Neuronal stem cell (in vitro differentiated cells): ENCODE data around the gene ASB9.
"Not testable (repeated sequence)": the region's sequence is repeated elsewhere in the genome, so short reads cannot be mapped to it uniquely, and the experiment has no call there.

ENCODE experiments used
- DNase-seq: peaks from one replicate; pipeline ENCODE4 v3.0.0-alpha.2; 2013; ENCODE audit warnings: low spot score
- H2AFZ ChIP-seq: one replicate; pipeline ENCODE4 v1.6.1; 2013; ENCODE audit warnings: mild to moderate bottlenecking, low read length, inconsistent platforms
- H2AK5ac ChIP-seq: 2 replicates; pipeline ENCODE4 v1.6.1; 2013; ENCODE audit warnings: low read depth, mild to moderate bottlenecking, inconsistent platforms, low read length, moderate library complexity, mixed read lengths
- H2BK120ac ChIP-seq: 2 replicates; pipeline ENCODE4 v1.6.1; 2013; ENCODE audit warnings: low read depth, mild to moderate bottlenecking, inconsistent platforms, low read length, moderate library complexity, mixed read lengths
- H2BK12ac ChIP-seq: one replicate; pipeline ENCODE4 v1.6.1; 2013; ENCODE audit warnings: low read length, inconsistent platforms
- H2BK15ac ChIP-seq: 2 replicates; pipeline ENCODE4 v1.6.1; 2013; ENCODE audit warnings: mild to moderate bottlenecking, low read length, inconsistent platforms, mixed read lengths
- H2BK5ac ChIP-seq: one replicate; pipeline ENCODE4 v1.6.1; 2013; ENCODE audit warnings: inconsistent platforms, mild to moderate bottlenecking, low read length, moderate library complexity
- H3K14ac ChIP-seq: one replicate; pipeline ENCODE4 v1.6.1; 2013; ENCODE audit warnings: low read length, inconsistent platforms
- H3K18ac ChIP-seq: 2 replicates; pipeline ENCODE4 v1.6.1; 2013; ENCODE audit warnings: low read length, inconsistent platforms
- H3K23ac ChIP-seq: 2 replicates; pipeline ENCODE4 v1.6.1; 2013; ENCODE audit warnings: low read depth, mild to moderate bottlenecking, mixed read lengths, low read length, inconsistent platforms; ENCODE audit not compliant: poor library complexity
- H3K27ac ChIP-seq: replicated peaks from 3 replicates; pipeline ENCODE4 v1.5.1; 2013; ENCODE audit warnings: low read length, inconsistent platforms
- H3K27me3 ChIP-seq, 3 experiments: 2 replicates each; pipeline ENCODE4 v1.6.1; 2013; ENCODE audit warnings: low read length in 3 of 3, mild to moderate bottlenecking in 2 of 3, inconsistent platforms in 1 of 3, low read depth in 1 of 3, mixed read lengths in 1 of 3, moderate library complexity in 1 of 3; ENCODE audit not compliant: control insufficient read depth in 3 of 3, insufficient read depth in 3 of 3
- H3K36me3 ChIP-seq, 2 donors: replicated peaks in 1 of 2; 2 replicates each; pipeline ENCODE4 v1.6.1; 2013; ENCODE audit warnings: low read length in 2 of 2; ENCODE audit not compliant: control insufficient read depth in 2 of 2, insufficient read depth in 2 of 2
- H3K4ac ChIP-seq: 2 replicates; pipeline ENCODE4 v1.6.1; 2013; ENCODE audit warnings: inconsistent platforms, mild to moderate bottlenecking, low read length, moderate library complexity
- H3K4me1 ChIP-seq, 2 donors: 1 replicate in 1 of 2; 2 replicates in 1 of 2; pipeline ENCODE4 v1.6.1; 2013; ENCODE audit warnings: low read length in 2 of 2, low read depth in 1 of 2; ENCODE audit not compliant: control insufficient read depth in 2 of 2, insufficient read depth in 1 of 2
- H3K4me2 ChIP-seq: one replicate; pipeline ENCODE4 v1.6.1; 2013; ENCODE audit warnings: mild to moderate bottlenecking, low read length, inconsistent platforms; ENCODE audit not compliant: insufficient read depth, poor library complexity, severe bottlenecking
- H3K4me3 ChIP-seq, 2 donors: 2 replicates each; pipeline ENCODE4 v1.5.1; 2013; ENCODE audit warnings: low read length in 2 of 2, mild to moderate bottlenecking in 2 of 2, inconsistent platforms in 1 of 2, moderate library complexity in 1 of 2
- H3K79me1 ChIP-seq: one replicate; pipeline ENCODE4 v1.6.1; 2013; ENCODE audit warnings: low read depth, mild to moderate bottlenecking, inconsistent platforms, low read length, moderate library complexity
- H3K9ac ChIP-seq: one replicate; pipeline ENCODE4 v1.6.1; 2013; ENCODE audit warnings: mild to moderate bottlenecking, low read depth, low read length, inconsistent platforms; ENCODE audit not compliant: poor library complexity
- H3K9me3 ChIP-seq, 2 donors: replicated peaks in 1 of 2; 2 replicates each; pipeline versions ENCODE3 to v1.6.1; 2013; ENCODE audit warnings: low read length in 2 of 2, mild to moderate bottlenecking in 2 of 2, inconsistent platforms in 1 of 2, low read depth in 1 of 2, mixed read lengths in 1 of 2, moderate library complexity in 1 of 2; ENCODE audit not compliant: control insufficient read depth in 2 of 2, insufficient read depth in 1 of 2
- H4K8ac ChIP-seq: one replicate; pipeline ENCODE4 v1.6.1; 2013; ENCODE audit warnings: low read depth, mild to moderate bottlenecking, inconsistent platforms, low read length, moderate library complexity
- H4K91ac ChIP-seq: one replicate; pipeline ENCODE4 v1.6.1; 2013; ENCODE audit warnings: low read length, low read depth, mild to moderate bottlenecking, inconsistent platforms; ENCODE audit not compliant: poor library complexity
- WGBS, 2 donors: extraction: QIAGEN DNeasy Blood & Tissue Kit; methylation state at CpG; one replicate each; pipeline ENCODE4 v1.1.7; 2013; ENCODE audit warnings: missing lambda C conversion rate in 2 of 2, mixed read lengths in 1 of 2; ENCODE audit not compliant: insufficient read length in 2 of 2, insufficient replicate concordance in 1 of 2; ENCODE audit errors: extremely low coverage in 2 of 2; 5-methylcytosine and 5-hydroxymethylcytosine counted together

ASB9 gene

GRCh38 chrX:15292861-15293260 is 23.0 kb upstream of the ASB9 start:
- H3K23ac ChIP-seq: no peak overlapping the region
- H3K4me2 ChIP-seq: no peak overlapping the region
- H3K14ac ChIP-seq: no peak overlapping the region
- H3K36me3 ChIP-seq: no peaks in the 10 kb centered on the region
- no peak overlapping the region for H2AK5ac ChIP-seq
- no peaks in the 10 kb centered on the region for H3K9me3 ChIP-seq
- WGBS, 2 donors: no CpG with 5 or more reads among the region's 3 CpGs
- no peak overlapping the region for H2BK15ac ChIP-seq
- no peak for DNase-seq
- no peak overlapping the region for H2BK120ac ChIP-seq
- no peak overlapping the region for H3K18ac ChIP-seq
- H3K4me1 ChIP-seq: no peaks in the 10 kb centered on the region
- no peak overlapping the region for H3K9ac ChIP-seq
- no peak overlapping the region for H3K4me3 ChIP-seq
- H3K27me3 ChIP-seq: peaks cover 0 to 5% (median 0%) of the 10 kb centered on the region in 3 experiments
- H3K27ac ChIP-seq: no peak overlapping the region
- H4K8ac ChIP-seq: no peak overlapping the region
- no peak overlapping the region for H2AFZ ChIP-seq
- no peaks in the 10 kb centered on the region for H3K79me1 ChIP-seq
- no peak overlapping the region for H2BK5ac ChIP-seq
- H4K91ac ChIP-seq: no peak overlapping the region
- H2BK12ac ChIP-seq: no peak overlapping the region
- H3K4ac ChIP-seq: no peak overlapping the region

- Histone ChIP-seq H3K23ac (no peak overlapping the region), H2BK15ac (no peak overlapping the region), H3K9me3 (no peaks in the 10 kb centered on the region), H4K91ac (no peak overlapping the region), H3K4me1 (no peaks in the 10 kb centered on the region), H2BK5ac (no peak overlapping the region), H3K27ac (no peak overlapping the region), H3K18ac (no peak overlapping the region), H3K36me3 (no peaks in the 10 kb centered on the region), H3K4ac (no peak overlapping the region), H3K9ac (no peak overlapping the region), H3K4me3 (no peak overlapping the region), H2AK5ac (no peak overlapping the region), H3K27me3 (peaks cover 0 to 4% (median 0%) of the 10 kb centered on the region in 3 experiments), H3K4me2 (no peak overlapping the region), H2AFZ (no peak overlapping the region), H2BK120ac (no peak overlapping the region), H3K14ac (no peak overlapping the region), H4K8ac (no peak overlapping the region), H3K79me1 (no peaks in the 10 kb centered on the region), H2BK12ac (no peak overlapping the region)
- WGBS, 2 donors: no CpG with 5 or more reads among the region's 1 CpG
- no peak for DNase-seq
Observed at GRCh38 chrX:15277604-15278003, 7.7 kb upstream of the ASB9 start.

- Histone ChIP-seq H3K4me2 (no peak overlapping the region), H4K91ac (no peak overlapping the region), H3K14ac (no peak overlapping the region), H3K27me3 (peaks cover 0 to 4% (median 0%) of the 10 kb centered on the region in 3 experiments), H3K4me1 (no peaks in the 10 kb centered on the region), H3K79me1 (no peaks in the 10 kb centered on the region), H3K18ac (no peak overlapping the region), H2AFZ (no peak overlapping the region), H3K9ac (no peak overlapping the region), H3K4me3 (no peak overlapping the region), H3K9me3 (no peaks in the 10 kb centered on the region), H4K8ac (no peak overlapping the region), H3K36me3 (no peaks in the 10 kb centered on the region), H3K4ac (no peak overlapping the region), H2BK15ac (no peak overlapping the region), H2BK120ac (no peak overlapping the region), H2AK5ac (no peak overlapping the region), H3K27ac (no peak overlapping the region), H3K23ac (no peak overlapping the region), H2BK5ac (no peak overlapping the region), H2BK12ac (no peak overlapping the region)
- DNase-seq: no peak
- no CpG with 5 or more reads among the region's 2 CpGs for WGBS, 2 donors
Observed at GRCh38 chrX:15274946-15275345, 5.1 kb upstream of the ASB9 start.

GRCh38 chrX:15273275-15273674 is 3.4 kb upstream of the ASB9 start:
- not testable (repeated sequence) for H3K9ac ChIP-seq, H3K23ac ChIP-seq, H3K36me3 ChIP-seq, H3K4me2 ChIP-seq, H2AFZ ChIP-seq, H2BK12ac ChIP-seq, H3K79me1 ChIP-seq, H3K27me3 ChIP-seq, H2BK120ac ChIP-seq, H4K91ac ChIP-seq, H3K4me3 ChIP-seq, H3K27ac ChIP-seq, H3K18ac ChIP-seq, H3K4ac ChIP-seq, H3K9me3 ChIP-seq, H2AK5ac ChIP-seq, H2BK15ac ChIP-seq, H4K8ac ChIP-seq, DNase-seq, H3K14ac ChIP-seq, H2BK5ac ChIP-seq, H3K4me1 ChIP-seq
- WGBS, 2 donors: no CpG with 5 or more reads among the region's 10 CpGs
